ENCODE results near the gene ZNF660.
A peak's percentile ranks its signal among the peaks of the same experiment; 100 is the strongest.
"Not testable (repeated sequence)": the region's sequence is repeated elsewhere in the genome, so short reads cannot be mapped to it uniquely, and the experiment has no call there.

ZNF660 gene

GRCh38 chr3:44584646-44585501 lies at the start of gene ZNF660:
Gene ZNF660 (plus strand): TSS chr3:44584964. CDS start chr3:44594194, 9,230 bp downstream.
- H3K9me3 Mint-ChIP-seq, result peaks cover 28% of the 10 kb centered on the region
- H3K4me3 Mint-ChIP-seq, result peak within 1 kb of the TSS; percentile 87 to 94 (median 93)
- peaks cover 3% of the 10 kb centered on the region for H3K27me3 Mint-ChIP-seq (ENCODE audit: low read depth)
- peaks cover 18% of the 10 kb centered on the region for H3K4me1 Mint-ChIP-seq
- peaks cover 79% of the 10 kb centered on the region for H3K36me3 Mint-ChIP-seq (ENCODE audit: low read depth)
- peak within 1 kb of the TSS; percentile 92 to 98 (median 98) for H3K27ac Mint-ChIP-seq
- TF ChIP-seq CTCF (IDR thresholded peaks at IDR 0.05; ENCODE audit: unreplicated experiment in 3 of 3), result no peak

GRCh38 chr3:44535364-44535763 lies 49.4 kb upstream of the ZNF660 start:
- H3K27ac Mint-ChIP-seq, result no peak overlapping the region
- no peaks in the 10 kb centered on the region for H3K4me1 Mint-ChIP-seq
- no peaks in the 10 kb centered on the region for H3K36me3 Mint-ChIP-seq (ENCODE audit: low read depth)
- H3K27me3 Mint-ChIP-seq (ENCODE audit: low read depth), result peaks cover 35% of the 10 kb centered on the region
- TF ChIP-seq CTCF (IDR thresholded peaks at IDR 0.05; ENCODE audit: unreplicated experiment in 3 of 3), result no peak
- H3K9me3 Mint-ChIP-seq, result no peaks in the 10 kb centered on the region
- H3K4me3 Mint-ChIP-seq, result no peak overlapping the region

- H3K27ac Mint-ChIP-seq; H3K4me3 Mint-ChIP-seq; H3K36me3 Mint-ChIP-seq (ENCODE audit: low read depth); H3K4me1 Mint-ChIP-seq; H3K9me3 Mint-ChIP-seq: not testable (repeated sequence)
- H3K27me3 Mint-ChIP-seq (ENCODE audit: low read depth), result peaks cover 39% of the 10 kb centered on the region
These were observed 40.0 kb upstream of the ZNF660 start for GRCh38 chr3:44544811-44545210.

DNA sequence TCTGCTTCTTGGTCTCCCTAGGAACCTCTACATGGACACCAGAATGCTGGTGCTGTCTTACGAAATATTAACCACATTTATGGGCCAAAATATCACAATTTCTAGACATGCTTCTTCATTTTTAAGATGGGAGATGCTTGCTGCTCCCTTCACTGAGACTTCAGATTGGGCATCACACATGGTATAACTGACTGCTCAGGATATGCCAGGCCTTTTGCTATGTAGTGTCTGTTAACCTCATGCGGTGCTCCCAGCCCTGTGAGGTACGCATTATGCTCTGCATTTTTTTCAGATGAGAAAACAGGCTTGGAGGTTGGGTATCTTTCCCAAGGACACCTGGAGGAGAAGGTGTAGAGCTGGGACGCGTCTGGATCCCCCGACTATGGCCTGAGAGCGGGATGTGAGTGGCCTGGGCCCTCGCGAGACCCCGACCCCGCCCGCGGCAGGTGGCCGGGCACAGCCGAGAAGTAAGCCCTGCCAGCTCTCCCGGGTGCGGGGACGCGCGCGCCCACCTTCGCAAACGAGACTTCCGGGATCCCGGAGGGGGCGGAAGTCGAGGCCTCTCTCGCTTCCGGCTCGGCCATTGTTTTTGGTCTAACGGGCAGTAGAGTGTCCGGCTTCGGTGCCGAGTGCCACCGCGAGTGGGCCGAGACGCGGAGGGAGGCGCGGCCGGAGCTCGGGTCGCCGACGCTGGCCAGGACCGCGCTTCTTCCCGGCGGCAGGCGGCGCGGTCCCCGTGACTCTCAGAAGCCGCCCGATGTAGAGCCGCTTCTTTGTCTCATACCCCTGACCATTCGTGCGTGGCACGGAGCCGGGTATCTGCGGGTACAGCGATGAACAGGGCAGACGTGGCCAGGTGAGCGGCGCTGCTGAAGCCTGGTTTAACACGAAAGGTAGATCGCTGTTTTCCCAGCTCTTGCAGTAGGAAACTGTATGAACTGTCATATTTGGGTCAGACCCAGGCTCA lies 29.9 kb upstream of the ZNF660 start, which contains the start of gene ZKSCAN7:
Gene ZKSCAN7 (plus strand): TSS at position 568 of the 967 bp plus-strand sequence. CDS start 1,855 bp downstream, outside the sequence.
- Mint-ChIP-seq H3K27me3 (ENCODE audit: low read depth) (peaks cover 20% of the 10 kb centered on the region), H3K27ac (peak within 1 kb of the TSS; percentile 71 to 86 (median 74)), H3K4me1 (peaks cover 22% of the 10 kb centered on the region), H3K4me3 (peak within 1 kb of the TSS; percentile 86 to 98 (median 96)), H3K36me3 (ENCODE audit: low read depth) (peaks cover 47% of the 10 kb centered on the region), H3K9me3 (peaks cover 12% of the 10 kb centered on the region)
- no peak for TF ChIP-seq CTCF (IDR thresholded peaks at IDR 0.05; ENCODE audit: unreplicated experiment in 3 of 3)

DNA sequence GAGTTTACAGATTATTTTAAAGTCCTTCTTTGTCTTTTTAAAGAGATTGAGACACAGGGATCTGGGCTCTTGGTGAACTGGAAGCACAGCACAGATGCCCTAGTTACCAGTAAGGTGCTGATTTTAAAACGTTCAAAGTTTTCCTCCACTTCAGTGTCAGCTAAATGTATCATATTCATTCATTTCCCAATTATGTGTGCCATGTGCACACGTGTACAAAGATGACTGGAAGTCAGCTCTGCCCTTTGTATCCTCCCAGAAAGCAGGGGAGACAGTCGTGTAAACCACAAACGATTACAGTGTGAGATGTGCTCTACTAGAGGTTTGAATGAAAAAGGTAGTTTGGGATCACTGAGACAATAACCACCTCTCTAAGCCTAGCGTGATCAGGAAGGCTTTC lies 29.0 kb upstream of the ZNF660 start:
- peaks cover 22% of the 10 kb centered on the region for H3K4me1 Mint-ChIP-seq
- H3K4me3 Mint-ChIP-seq, result peak overlapping the region; percentile 86 to 98 (median 96)
- peaks cover 17% of the 10 kb centered on the region for H3K9me3 Mint-ChIP-seq
- TF ChIP-seq CTCF (IDR thresholded peaks at IDR 0.05; ENCODE audit: unreplicated experiment in 3 of 3), result no peak
- peaks cover 20% of the 10 kb centered on the region for H3K27me3 Mint-ChIP-seq (ENCODE audit: low read depth)
- H3K27ac Mint-ChIP-seq, result peak overlapping the region; percentile 71 to 86 (median 74)
- H3K36me3 Mint-ChIP-seq (ENCODE audit: low read depth), result peaks cover 55% of the 10 kb centered on the region

DNA sequence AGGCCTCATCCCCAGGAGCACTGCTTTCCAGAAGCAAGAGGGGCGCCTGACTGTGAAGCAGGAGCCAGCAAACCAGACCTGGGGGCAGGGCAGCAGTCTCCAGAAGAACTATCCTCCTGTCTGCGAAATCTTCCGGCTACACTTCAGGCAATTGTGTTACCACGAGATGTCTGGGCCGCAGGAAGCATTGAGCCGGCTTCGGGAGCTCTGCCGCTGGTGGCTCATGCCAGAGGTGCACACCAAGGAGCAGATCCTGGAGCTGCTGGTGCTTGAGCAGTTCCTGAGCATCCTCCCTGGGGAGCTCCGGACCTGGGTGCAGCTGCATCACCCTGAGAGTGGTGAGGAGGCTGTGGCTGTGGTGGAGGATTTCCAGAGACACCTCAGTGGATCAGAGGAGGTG lies 27.7 kb upstream of the ZNF660 start:
- Mint-ChIP-seq H3K4me3 (peak overlapping the region; percentile 86 to 98 (median 96)), H3K4me1 (peaks cover 22% of the 10 kb centered on the region), H3K27ac (no peak overlapping the region)

More for the DNA sequence above, 27.7 kb upstream of the ZNF660 start:
- TF ChIP-seq CTCF (IDR thresholded peaks at IDR 0.05; ENCODE audit: unreplicated experiment in 3 of 3), result no peak
- peaks cover 68% of the 10 kb centered on the region for H3K36me3 Mint-ChIP-seq (ENCODE audit: low read depth)
- H3K27me3 Mint-ChIP-seq (ENCODE audit: low read depth), result peaks cover 10% of the 10 kb centered on the region
- peaks cover 25% of the 10 kb centered on the region for H3K9me3 Mint-ChIP-seq

All from nephron (organoid).